K562 (cell line): ENCODE data around the gene TMEM72.

ENCODE experiments used
- GABPB1 ChIP-seq: sonication (generic); formaldehyde crosslinking; IDR thresholded peaks from 2 replicates; pipeline ENCODE4 v1.8.0; 2022; ENCODE audit warnings: mild to moderate bottlenecking, missing genetic modification reagents
- NCOA4 ChIP-seq: fragments of 450-650 bp; IDR thresholded peaks from 2 replicates; pipeline ENCODE4 v1.6.1; 2018; ENCODE audit warnings: mild to moderate bottlenecking; ENCODE audit not compliant: partially characterized antibody
- PBX2 ChIP-seq, 2 experiments: IDR thresholded peaks in 1 of 2; conservative IDR thresholded peaks in 1 of 2; 2 replicates each; pipeline ENCODE4 v1.6.1; 2016; ENCODE audit warnings: low read depth in 2 of 2, mild to moderate bottlenecking in 1 of 2, missing compliant biosample characterization in 1 of 2, missing genetic modification characterization in 1 of 2, moderate library complexity in 1 of 2
- STAT6 ChIP-seq: sonication (generic); formaldehyde crosslinking; IDR thresholded peaks from 2 replicates; pipeline ENCODE4 v1.8.1; 2023; ENCODE audit warnings: mild to moderate bottlenecking, missing genetic modification reagents
- ZC3H11A ChIP-seq: IDR thresholded peaks from 2 replicates; pipeline ENCODE4 v1.6.1; 2012; ENCODE audit warnings: low read depth, low read length, improper control_type of control experiment

- no peak for TF ChIP-seq ZC3H11A
- no peak for TF ChIP-seq STAT6 (CRISPR knock-in tag)
- no peak for TF ChIP-seq PBX2 (CRISPR knock-in tag; IDR thresholded peaks at IDR 0.05; ENCODE audit: low read depth)
- no peak for TF ChIP-seq PBX2 (tag; conservative IDR thresholded peaks at IDR 0.05; ENCODE audit: low read depth)
- TF ChIP-seq GABPB1 (CRISPR knock-in tag) = no peak
- TF ChIP-seq NCOA4 = no peak
Observed at GRCh38 chr10:44927352-44927751, 16.2 kb downstream of the TMEM72 start.
